Measurements from ENCODE around the gene TTC21A. TPM values are rescaled to one million over a fixed set of nuclear protein-coding genes. Genes with fewer than 3 reads are reported as not detected.

Gene TTC21A
- total and polyA plus RNA-seq, 11 donors = 0.72 to 4.8 (median 1.9) TPM

DNA sequence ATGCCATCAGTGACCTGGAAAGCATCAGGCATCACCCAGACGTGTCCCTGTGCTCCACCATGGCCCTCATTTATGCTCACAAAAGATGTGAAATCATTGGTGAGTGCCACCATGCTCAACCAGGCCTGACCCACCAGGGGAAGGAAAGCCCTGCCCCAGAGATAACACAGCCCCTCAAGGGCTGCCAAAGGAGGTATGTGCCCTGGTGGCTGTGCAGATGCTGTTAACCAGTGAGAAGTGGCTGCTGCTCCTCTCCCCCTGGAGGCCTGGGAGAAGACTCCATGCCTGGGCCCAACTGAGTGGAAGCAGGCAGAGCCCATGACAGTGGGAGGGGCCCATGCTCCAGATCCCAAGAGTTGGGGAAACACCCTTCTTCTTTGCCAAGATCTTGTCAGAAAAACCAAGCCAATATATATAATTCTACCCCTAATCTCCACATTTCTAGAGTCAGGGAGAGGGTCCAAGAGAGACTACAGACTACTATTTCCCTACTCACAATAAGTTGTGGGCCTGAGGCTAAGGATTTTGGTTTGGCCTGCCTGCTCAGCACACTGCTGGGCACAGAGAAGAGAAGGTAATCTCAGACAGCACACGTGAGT lies 2.7 kb downstream of the TTC21A start:
- ATAC-seq (no peak), DNase-seq (no peak)
- Histone ChIP-seq H3K27me3 (no peaks in the 10 kb centered on the region), H3K4me3 (no peak overlapping the region), H3K27ac (no peak overlapping the region), H3K36me3 (peaks cover 0 to 7% (median 0%) of the 10 kb centered on the region in 9 donors), H3K4me1 (peaks cover 6 to 30% (median 21%) of the 10 kb centered on the region in 12 donors), H3K9me3 (no peaks in the 10 kb centered on the region)
- intact Hi-C loops (cut with DNase I) = loop anchor here in 1 of 10 donors (10.0 kb wide), 1 partner anchor 275 kb away; the partner anchor contains the start of gene SLC25A38
- 77 to 100% (median 86%) methylated on average over 1 to 2 of the region's 2 CpGs for WGBS, 4 donors
- TF ChIP-seq, protein P1, sequence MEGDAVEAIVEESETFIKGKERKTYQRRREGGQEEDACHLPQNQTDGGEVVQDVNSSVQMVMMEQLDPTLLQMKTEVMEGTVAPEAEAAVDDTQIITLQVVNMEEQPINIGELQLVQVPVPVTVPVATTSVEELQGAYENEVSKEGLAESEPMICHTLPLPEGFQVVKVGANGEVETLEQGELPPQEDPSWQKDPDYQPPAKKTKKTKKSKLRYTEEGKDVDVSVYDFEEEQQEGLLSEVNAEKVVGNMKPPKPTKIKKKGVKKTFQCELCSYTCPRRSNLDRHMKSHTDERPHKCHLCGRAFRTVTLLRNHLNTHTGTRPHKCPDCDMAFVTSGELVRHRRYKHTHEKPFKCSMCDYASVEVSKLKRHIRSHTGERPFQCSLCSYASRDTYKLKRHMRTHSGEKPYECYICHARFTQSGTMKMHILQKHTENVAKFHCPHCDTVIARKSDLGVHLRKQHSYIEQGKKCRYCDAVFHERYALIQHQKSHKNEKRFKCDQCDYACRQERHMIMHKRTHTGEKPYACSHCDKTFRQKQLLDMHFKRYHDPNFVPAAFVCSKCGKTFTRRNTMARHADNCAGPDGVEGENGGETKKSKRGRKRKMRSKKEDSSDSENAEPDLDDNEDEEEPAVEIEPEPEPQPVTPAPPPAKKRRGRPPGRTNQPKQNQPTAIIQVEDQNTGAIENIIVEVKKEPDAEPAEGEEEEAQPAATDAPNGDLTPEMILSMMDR (IDR thresholded peaks at IDR 0.05) = no peak
- TF ChIP-seq POLR2A (IDR thresholded peaks at IDR 0.05) = no peak

DNA sequence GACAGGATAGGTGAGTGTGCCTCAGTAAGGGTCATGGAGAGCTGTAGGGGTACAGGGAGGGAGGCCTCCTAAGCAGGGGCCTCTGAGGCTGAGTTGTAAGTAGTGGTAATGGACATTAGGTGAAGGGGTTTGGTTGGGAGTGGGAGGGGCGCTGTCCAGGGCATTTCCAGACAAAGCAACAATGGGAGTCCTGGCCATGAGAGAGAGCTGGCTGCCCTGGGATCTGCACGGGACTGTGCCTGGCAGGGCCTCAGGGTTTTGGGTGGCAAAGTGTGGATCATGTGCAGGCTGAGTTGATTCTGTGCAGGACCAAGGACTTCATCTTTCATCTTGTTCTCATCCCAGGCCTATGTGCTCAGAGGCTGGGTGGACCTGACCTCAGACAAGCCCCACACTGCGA lies 4.6 kb downstream of the TTC21A start:
- ATAC-seq = no peak
- 90 to 95% (median 92%) methylated on average over 3 of the region's 3 CpGs for WGBS, 4 donors
- Histone ChIP-seq H3K4me1 (peaks cover 0 to 15% (median 6%) of the 10 kb centered on the region in 12 donors), H3K9me3 (no peaks in the 10 kb centered on the region), H3K27me3 (no peaks in the 10 kb centered on the region), H3K4me3 (no peak overlapping the region), H3K27ac (no peak overlapping the region), H3K36me3 (peaks cover 0 to 8% (median 0%) of the 10 kb centered on the region in 9 donors)
- intact Hi-C loops (cut with DNase I) = loop anchor here in 1 of 10 donors (10.0 kb wide), 1 partner anchor 273 kb away; the partner anchor contains the start of gene SLC25A38
- DNase-seq = no peak
- TF ChIP-seq, protein P1 (IDR thresholded peaks at IDR 0.05) = no peak
- TF ChIP-seq POLR2A (IDR thresholded peaks at IDR 0.05) = no peak

DNA sequence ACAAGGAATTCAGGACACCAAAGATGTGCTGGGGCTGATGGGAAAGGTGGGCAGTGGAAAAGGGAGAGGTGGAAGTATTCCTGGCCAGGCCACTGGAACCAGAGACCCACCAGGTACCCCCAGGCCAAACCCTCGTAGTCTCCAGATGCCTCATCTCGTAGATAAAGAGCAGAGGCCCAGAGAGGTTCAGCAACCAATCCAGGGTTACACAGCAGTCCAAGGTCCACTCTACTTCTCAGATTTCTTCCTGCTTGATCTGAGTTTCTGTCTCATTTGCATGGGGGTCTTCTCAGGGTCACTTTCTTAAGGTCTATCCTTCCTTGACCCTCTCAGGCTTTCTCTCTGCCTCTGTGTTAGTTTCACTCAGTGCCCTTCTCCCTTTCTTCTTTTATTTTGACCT lies 5.1 kb downstream of the TTC21A start:
- Histone ChIP-seq H3K36me3 (peaks cover 0 to 13% (median 0%) of the 10 kb centered on the region in 9 donors), H3K4me3 (no peak overlapping the region), H3K27ac (no peak overlapping the region), H3K27me3 (no peaks in the 10 kb centered on the region), H3K9me3 (no peaks in the 10 kb centered on the region), H3K4me1 (peaks cover 0 to 15% (median 6%) of the 10 kb centered on the region in 12 donors)
- no peak for TF ChIP-seq POLR2A (IDR thresholded peaks at IDR 0.05)
- TF ChIP-seq, protein P1 (IDR thresholded peaks at IDR 0.05) = no peak
- DNase-seq = no peak
- ATAC-seq = no peak
- 92 to 100% (median 93%) methylated on average over 2 of the region's 2 CpGs for WGBS, 4 donors
- intact Hi-C loops (cut with DNase I) = loop anchor here in 1 of 10 donors (10.0 kb wide), 1 partner anchor 272 kb away; the partner anchor contains the start of gene SLC25A38

DNA sequence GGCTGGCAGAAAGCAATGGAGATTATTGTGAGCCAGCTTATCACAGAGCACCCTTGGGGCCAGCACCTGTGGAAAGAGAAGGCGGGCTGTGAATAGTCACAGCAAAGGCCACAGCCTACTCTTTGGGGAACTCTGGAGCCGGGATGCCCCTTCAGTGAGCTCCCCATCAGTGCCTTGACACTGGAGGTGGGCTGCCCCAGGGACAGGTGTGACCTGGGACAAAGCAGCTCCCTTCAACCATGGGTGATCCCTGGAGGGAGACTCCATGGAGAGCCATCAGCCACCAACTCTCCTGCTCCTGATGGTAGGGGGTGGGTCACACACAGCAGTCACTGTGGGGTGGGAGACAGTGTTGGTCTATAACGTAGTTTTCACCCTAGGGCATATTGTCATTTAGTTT lies 5.8 kb downstream of the TTC21A start:
- no peak for TF ChIP-seq POLR2A (IDR thresholded peaks at IDR 0.05)
- TF ChIP-seq, protein P1 (IDR thresholded peaks at IDR 0.05) = no peak
- 66 to 96% (median 89%) methylated on average over 3 of the region's 3 CpGs for WGBS, 4 donors
- no peak overlapping the region for H3K27ac ChIP-seq
- ATAC-seq (no peak), DNase-seq (no peak)
- H3K36me3 ChIP-seq = peaks cover 0 to 20% (median 0%) of the 10 kb centered on the region in 9 donors
- intact Hi-C loops (cut with DNase I) = loop anchor here in 1 of 10 donors (10.0 kb wide), 1 partner anchor 272 kb away; the partner anchor contains the start of gene SLC25A38
- peaks cover 0 to 8% (median 2%) of the 10 kb centered on the region in 12 donors for H3K4me1 ChIP-seq
- no peaks in the 10 kb centered on the region for H3K27me3 ChIP-seq
- no peaks in the 10 kb centered on the region for H3K9me3 ChIP-seq
- H3K4me3 ChIP-seq = no peak overlapping the region
